PC-9 (cell line): ENCODE results near the gene IL17REL. TPM values are rescaled to one million over a fixed set of nuclear protein-coding genes. Genes with fewer than 3 reads are reported as not detected.

Experiments used
- BruUV-seq: library from RNA; stranded (reverse); fragments of 400-500 nt; replicated peaks from 2 replicates; lab custom pipeline; 2021; lab: Mats Ljungman, UMichigan
- CTCF ChIA-PET: fragments of 300-600 bp; sonication (Branson Sonifier 250); formaldehyde crosslinking; loops from one replicate; lab custom pipeline; 2022; ENCODE audit warnings: antibody characterized with exemption; lab: Charles Lee
- POLR2A ChIA-PET: fragments of 300-600 bp; sonication (Branson Sonifier 250); formaldehyde crosslinking; loops from one replicate; lab custom pipeline; 2022; ENCODE audit warnings: antibody characterized with exemption; ENCODE audit not compliant: unreplicated experiment; lab: Charles Lee
- DNase-seq, 2 experiments: peaks; one replicate each; pipeline versions ENCODE4 v3.0.0 to v3.0.0-alpha.2; 2015 to 2022; ENCODE audit warnings: mixed read lengths in 1 of 2
- H2AFZ ChIP-seq: fragments of 200-600 bp; sonication (generic); 2 replicates; pipeline ENCODE4 v1.8.1; 2017; ENCODE audit warnings: antibody characterized with exemption
- H3F3A ChIP-seq: fragments of 200-600 bp; sonication (generic); 2 replicates; pipeline ENCODE4 v1.8.1; 2017; ENCODE audit warnings: antibody characterized with exemption, mild to moderate bottlenecking, low read depth; ENCODE audit not compliant: insufficient read depth
- H3K27ac ChIP-seq: fragments of 200-600 bp; sonication (generic); 2 replicates; pipeline ENCODE4 v1.6.1; 2016; ENCODE audit warnings: mixed run types
- H3K27me3 ChIP-seq: fragments of 200-600 bp; sonication (generic); 2 replicates; pipeline ENCODE4 v1.6.1; 2016; ENCODE audit warnings: low read depth, mixed run types; ENCODE audit not compliant: insufficient read depth
- H3K36me3 ChIP-seq: fragments of 200-600 bp; sonication (generic); 2 replicates; pipeline ENCODE4 v1.6.1; 2016; ENCODE audit warnings: low read depth, mixed run types
- H3K4me1 ChIP-seq: fragments of 200-600 bp; sonication (generic); replicated peaks from 2 replicates; pipeline ENCODE4 v1.6.1; 2016; ENCODE audit warnings: mixed run types; ENCODE audit not compliant: insufficient read depth
- H3K4me2 ChIP-seq: fragments of 200-600 bp; sonication (generic); 2 replicates; pipeline ENCODE4 v1.6.1; 2017; ENCODE audit warnings: mixed run types
- H3K4me3 ChIP-seq: fragments of 200-600 bp; sonication (generic); 2 replicates; pipeline ENCODE4 v1.6.1; 2016; ENCODE audit warnings: mixed run types
- H3K79me2 ChIP-seq: fragments of 200-600 bp; sonication (generic); 2 replicates; pipeline ENCODE4 v1.6.1; 2017; ENCODE audit warnings: low read depth, mixed run types
- H3K9me2 ChIP-seq: fragments of 200-600 bp; sonication (generic); 2 replicates; pipeline ENCODE4 v1.8.1; 2017; ENCODE audit warnings: mild to moderate bottlenecking; ENCODE audit not compliant: insufficient read depth
- H3K9me3 ChIP-seq: fragments of 200-600 bp; sonication (generic); 2 replicates; pipeline ENCODE4 v1.8.1; 2016; ENCODE audit warnings: low read depth; ENCODE audit not compliant: insufficient read depth
- H4K20me1 ChIP-seq: fragments of 200-600 bp; sonication (generic); 2 replicates; pipeline ENCODE4 v1.8.1; 2017; ENCODE audit not compliant: insufficient read depth
- CTCF ChIP-seq: fragments of 200-600 bp; sonication (generic); conservative IDR thresholded peaks from 2 replicates; pipeline ENCODE4 v1.6.1; 2017; ENCODE audit warnings: mixed run types, antibody characterized with exemption, mild to moderate bottlenecking, moderate library complexity
- EZH2 ChIP-seq: fragments of 200-600 bp; sonication (generic); IDR thresholded peaks from 2 replicates; pipeline ENCODE4 v1.8.0; 2017; ENCODE audit warnings: antibody characterized with exemption, low read depth
- intact Hi-C: fragments of 100-400 bp; cut with micrococcal nuclease; formaldehyde crosslinking; loops from one replicate; pipeline ENCODE4 v1.10.0; 2022; ENCODE audit not compliant: unreplicated experiment
- total RNA-seq: library from RNA; stranded (reverse); gene quantifications from 2 replicates; pipeline ENCODE4 v1.2.3, GENCODE V29; 2021

Gene IL17REL
- total RNA-seq, 1 experiment from 2014 or later = not detected

GRCh38 chr22:50058061-50058905 is 45.7 kb upstream of the IL17REL start, which contains the start of gene TTLL8:
TTLL8 (minus strand) TSS chr22:50058298.
- Histone ChIP-seq H3K4me2 (no peak within 1 kb of the TSS), H3F3A (no peaks in the 10 kb centered on the region), H3K9me3 (no peaks in the 10 kb centered on the region), H3K36me3 (no peaks in the 10 kb centered on the region), H3K27me3 (peaks cover 76% of the 10 kb centered on the region), H4K20me1 (no peaks in the 10 kb centered on the region), H3K27ac (no peak within 1 kb of the TSS), H3K4me1 (no peaks in the 10 kb centered on the region), H2AFZ (no peak within 1 kb of the TSS), H3K79me2 (no peaks in the 10 kb centered on the region), H3K9me2 (no peaks in the 10 kb centered on the region), H3K4me3 (no peak within 1 kb of the TSS)
- DNase-seq = no peak
- CTCF ChIA-PET = no interaction called here
- BruUV-seq = no TSS peak
- TF ChIP-seq CTCF (no peak), EZH2 (no peak)
- intact Hi-C loops = no loop called here
- POLR2A ChIA-PET = interaction anchor here (0.6 kb wide), 1 partner anchor 13 kb away, joined by 5 read pairs; no protein-coding TSS in a partner anchor

- Histone ChIP-seq H3K36me3 (no peaks in the 10 kb centered on the region), H3K4me1 (no peaks in the 10 kb centered on the region), H4K20me1 (no peaks in the 10 kb centered on the region), H3K79me2 (no peaks in the 10 kb centered on the region), H3K27me3 (peaks cover 76% of the 10 kb centered on the region), H3F3A (no peaks in the 10 kb centered on the region), H2AFZ (no peak overlapping the region), H3K4me3 (no peak overlapping the region), H3K9me2 (no peaks in the 10 kb centered on the region), H3K27ac (no peak overlapping the region), H3K4me2 (no peak overlapping the region), H3K9me3 (no peaks in the 10 kb centered on the region)
- TF ChIP-seq EZH2 = no peak
- TF ChIP-seq CTCF = no peak
- intact Hi-C loops = no loop called here
- ChIA-PET CTCF (no interaction called here), POLR2A (no interaction called here)
- DNase-seq = no peak
- BruUV-seq = no TSS peak
Measured at GRCh38 chr22:50057278-50058060, 44.9 kb upstream of the IL17REL start.

- intact Hi-C loops = no loop called here
- no peak for TF ChIP-seq EZH2
- TF ChIP-seq CTCF = no peak
- H3K4me2 ChIP-seq = no peak overlapping the region
- H3K9me3 ChIP-seq = no peaks in the 10 kb centered on the region
- peaks cover 76% of the 10 kb centered on the region for H3K27me3 ChIP-seq
- no peak for DNase-seq
- ChIA-PET CTCF (no interaction called here), POLR2A (no interaction called here)
- no peaks in the 10 kb centered on the region for H3K79me2 ChIP-seq
- H3K4me3 ChIP-seq = no peak overlapping the region
- no peak overlapping the region for H3K27ac ChIP-seq
- no peaks in the 10 kb centered on the region for H3K9me2 ChIP-seq
- H3K4me1 ChIP-seq = no peaks in the 10 kb centered on the region
- no peak overlapping the region for H2AFZ ChIP-seq
- no peaks in the 10 kb centered on the region for H3F3A ChIP-seq
- BruUV-seq = no TSS peak
- H3K36me3 ChIP-seq = no peaks in the 10 kb centered on the region
- H4K20me1 ChIP-seq = no peaks in the 10 kb centered on the region
Measured at GRCh38 chr22:50056214-50056972, 43.8 kb upstream of the IL17REL start.
